ENCODE measurements around the gene MAPK8.

The MAPK8 gene

DNA sequence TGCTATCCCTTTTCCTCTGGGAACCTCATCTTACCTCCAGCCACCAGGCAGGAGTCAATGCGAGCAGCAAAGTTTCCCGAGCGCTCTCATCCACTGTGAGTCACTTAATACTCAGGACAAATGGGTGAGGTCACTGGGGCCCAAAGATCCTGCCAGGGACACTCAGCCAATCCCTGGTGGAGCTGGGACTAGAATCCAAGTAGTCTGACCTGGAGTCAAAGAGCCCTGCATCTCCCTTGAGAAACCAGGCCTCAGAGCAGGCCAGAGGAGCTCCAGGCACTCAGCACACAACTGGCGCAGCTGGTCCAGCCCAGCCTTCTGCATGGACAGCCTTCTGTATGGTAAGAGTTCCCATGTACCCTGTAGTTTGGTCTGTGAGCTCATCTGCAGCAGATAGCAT is 142.3 kb downstream of the MAPK8 start:
- no peak overlapping the region for H3K9ac ChIP-seq
- no peak overlapping the region for H3K27ac ChIP-seq
- peaks cover 10% of the 10 kb centered on the region for H3K79me2 ChIP-seq
- peaks cover 37% of the 10 kb centered on the region for H3K4me1 ChIP-seq
- H3K9me3 ChIP-seq (ENCODE audit: control insufficient read depth, low read length) = no peaks in the 10 kb centered on the region
- H2AFZ ChIP-seq = no peak overlapping the region
- no peak overlapping the region for H3K4me3 ChIP-seq (ENCODE audit: low read depth, low read length)
- no peaks in the 10 kb centered on the region for H3K36me3 ChIP-seq (ENCODE audit: control insufficient read depth, insufficient read depth, low read length)
- H3K4me2 ChIP-seq (ENCODE audit: low read length) = no peak overlapping the region
- TF ChIP-seq, protein P1, sequence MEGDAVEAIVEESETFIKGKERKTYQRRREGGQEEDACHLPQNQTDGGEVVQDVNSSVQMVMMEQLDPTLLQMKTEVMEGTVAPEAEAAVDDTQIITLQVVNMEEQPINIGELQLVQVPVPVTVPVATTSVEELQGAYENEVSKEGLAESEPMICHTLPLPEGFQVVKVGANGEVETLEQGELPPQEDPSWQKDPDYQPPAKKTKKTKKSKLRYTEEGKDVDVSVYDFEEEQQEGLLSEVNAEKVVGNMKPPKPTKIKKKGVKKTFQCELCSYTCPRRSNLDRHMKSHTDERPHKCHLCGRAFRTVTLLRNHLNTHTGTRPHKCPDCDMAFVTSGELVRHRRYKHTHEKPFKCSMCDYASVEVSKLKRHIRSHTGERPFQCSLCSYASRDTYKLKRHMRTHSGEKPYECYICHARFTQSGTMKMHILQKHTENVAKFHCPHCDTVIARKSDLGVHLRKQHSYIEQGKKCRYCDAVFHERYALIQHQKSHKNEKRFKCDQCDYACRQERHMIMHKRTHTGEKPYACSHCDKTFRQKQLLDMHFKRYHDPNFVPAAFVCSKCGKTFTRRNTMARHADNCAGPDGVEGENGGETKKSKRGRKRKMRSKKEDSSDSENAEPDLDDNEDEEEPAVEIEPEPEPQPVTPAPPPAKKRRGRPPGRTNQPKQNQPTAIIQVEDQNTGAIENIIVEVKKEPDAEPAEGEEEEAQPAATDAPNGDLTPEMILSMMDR (IDR thresholded peaks at IDR 0.05) = no peak
- H3K27me3 ChIP-seq (ENCODE audit: control insufficient read depth, insufficient read depth, low read length) = no peaks in the 10 kb centered on the region

DNA sequence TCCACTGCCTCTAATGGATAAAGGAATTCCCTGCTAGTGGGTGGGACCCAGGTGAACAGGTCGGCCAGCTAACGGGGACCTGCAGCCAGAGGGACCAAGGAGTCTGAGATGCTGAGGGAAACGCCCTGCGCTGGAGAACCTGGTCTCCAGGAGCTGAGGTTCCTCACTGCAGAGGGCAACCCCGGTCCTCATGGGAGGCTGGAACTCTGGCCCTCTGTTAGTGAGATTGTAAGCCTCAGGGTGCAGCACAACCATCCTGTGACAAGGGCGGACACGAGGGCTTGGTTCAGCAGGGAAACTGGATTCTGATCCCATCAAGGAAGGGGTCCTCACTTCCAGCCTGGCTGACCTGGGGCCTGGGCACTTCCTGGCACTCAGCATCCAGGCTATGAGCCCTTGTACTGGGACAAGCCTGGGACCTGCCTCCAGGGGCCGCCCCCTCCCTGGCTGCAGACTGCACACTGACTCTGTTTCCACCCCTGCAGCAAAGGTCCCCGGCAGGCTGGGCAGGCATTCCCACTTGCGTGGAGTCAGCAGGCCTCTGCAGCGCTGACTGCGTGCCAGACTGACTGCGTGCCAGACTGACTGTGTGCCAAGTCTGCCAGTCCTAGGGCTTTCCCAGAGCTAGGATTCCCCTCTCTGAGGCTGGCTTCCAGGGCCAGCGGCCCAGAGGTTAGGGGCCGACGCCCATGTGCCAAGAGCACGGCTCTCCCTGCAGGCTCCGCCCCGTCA is 143.2 kb downstream of the MAPK8 start:
- H3K36me3 ChIP-seq (ENCODE audit: control insufficient read depth, insufficient read depth, low read length) = no peaks in the 10 kb centered on the region
- TF ChIP-seq, protein P1 (IDR thresholded peaks at IDR 0.05) = no peak
- no peak overlapping the region for H3K27ac ChIP-seq
- H3K4me2 ChIP-seq (ENCODE audit: low read length) = no peak overlapping the region
- H3K4me3 ChIP-seq (ENCODE audit: low read depth, low read length) = no peak overlapping the region
- H3K4me1 ChIP-seq = peaks cover 38% of the 10 kb centered on the region
- H3K9me3 ChIP-seq (ENCODE audit: control insufficient read depth, low read length) = no peaks in the 10 kb centered on the region
- no peak overlapping the region for H2AFZ ChIP-seq
- no peak overlapping the region for H3K9ac ChIP-seq
- H3K27me3 ChIP-seq (ENCODE audit: control insufficient read depth, insufficient read depth, low read length) = no peaks in the 10 kb centered on the region
- H3K79me2 ChIP-seq = peaks cover 10% of the 10 kb centered on the region

DNA sequence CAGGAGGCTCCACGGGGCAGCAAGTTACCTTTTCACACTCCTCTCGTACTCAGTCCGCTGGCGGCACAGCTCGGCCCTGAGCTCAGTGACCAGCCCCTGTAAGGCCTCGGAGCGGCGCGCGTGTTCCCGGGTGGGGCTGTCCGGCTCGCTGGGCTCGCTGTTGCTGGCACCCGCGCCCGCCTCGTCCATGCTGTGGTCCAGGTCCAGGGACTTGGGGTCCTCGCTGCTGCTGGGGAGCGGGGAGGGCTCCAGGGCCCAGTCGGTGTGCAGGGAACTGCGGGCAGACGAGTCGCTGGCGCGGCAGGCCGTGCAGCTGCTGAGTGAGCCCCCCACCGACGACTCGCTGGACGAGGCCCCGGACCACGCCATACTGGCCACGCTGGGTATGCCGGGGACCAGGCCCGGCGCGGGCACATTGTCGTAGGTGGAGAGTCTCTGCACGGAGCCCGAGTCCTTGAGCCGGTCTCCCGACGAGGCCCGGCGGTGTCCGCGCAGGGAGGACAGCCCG is 143.8 kb downstream of the MAPK8 start:
- Histone ChIP-seq H2AFZ (no peak overlapping the region), H3K27me3 (ENCODE audit: control insufficient read depth, insufficient read depth, low read length) (no peaks in the 10 kb centered on the region), H3K4me1 (peaks cover 38% of the 10 kb centered on the region), H3K4me2 (ENCODE audit: low read length) (no peak overlapping the region), H3K79me2 (peaks cover 10% of the 10 kb centered on the region), H3K36me3 (ENCODE audit: control insufficient read depth, insufficient read depth, low read length) (no peaks in the 10 kb centered on the region), H3K27ac (no peak overlapping the region), H3K4me3 (ENCODE audit: low read depth, low read length) (no peak overlapping the region), H3K9me3 (ENCODE audit: control insufficient read depth, low read length) (no peaks in the 10 kb centered on the region), H3K9ac (no peak overlapping the region)
- TF ChIP-seq, protein P1 (IDR thresholded peaks at IDR 0.05) = no peak

- Histone ChIP-seq H2AFZ (no peak overlapping the region), H3K27ac (no peak overlapping the region), H3K27me3 (ENCODE audit: control insufficient read depth, insufficient read depth, low read length) (no peaks in the 10 kb centered on the region), H3K4me2 (ENCODE audit: low read length) (no peak overlapping the region), H3K36me3 (ENCODE audit: control insufficient read depth, insufficient read depth, low read length) (no peaks in the 10 kb centered on the region), H3K4me1 (peaks cover 41% of the 10 kb centered on the region), H3K9ac (no peak overlapping the region), H3K79me2 (peaks cover 10% of the 10 kb centered on the region), H3K9me3 (ENCODE audit: control insufficient read depth, low read length) (no peaks in the 10 kb centered on the region), H3K4me3 (ENCODE audit: low read depth, low read length) (no peak overlapping the region)
- TF ChIP-seq, protein P1 (IDR thresholded peaks at IDR 0.05) = no peak
Observed at GRCh38 chr10:48450741-48451466, 144.4 kb downstream of the MAPK8 start.

Measured in parathyroid adenoma (tissue), 2 donors.